GM18873 (cell line): Measurements from ENCODE around the gene NKX2-3.

Experiments used
- ATAC-seq: cut with Tn5 transposase; IDR thresholded peaks from one replicate; pipeline ENCODE4 v1.9.1; 2021; ENCODE audit warnings: mild to moderate bottlenecking, moderate library complexity, moderate number of reproducible peaks; ENCODE audit not compliant: unreplicated experiment, low FRiP score

NKX2-3 gene

GRCh38 chr10:99571816-99572215 is 39.1 kb downstream of the NKX2-3 start:
- ATAC-seq: no peak

GRCh38 chr10:99573790-99574189 is 41.0 kb downstream of the NKX2-3 start:
- no peak for ATAC-seq

- no peak for ATAC-seq
Observed at GRCh38 chr10:99579971-99580370, 47.2 kb downstream of the NKX2-3 start.

GRCh38 chr10:99582255-99582770 is 49.6 kb downstream of the NKX2-3 start:
- ATAC-seq: no peak

GRCh38 chr10:99583687-99584086 is 50.9 kb downstream of the NKX2-3 start:
- no peak for ATAC-seq
